ENCODE measurements around the gene TYW1B.
"Not testable (repeated sequence)": the region's sequence is repeated elsewhere in the genome, so short reads cannot be mapped to it uniquely, and the experiment has no call there.

Gene TYW1B

DNA sequence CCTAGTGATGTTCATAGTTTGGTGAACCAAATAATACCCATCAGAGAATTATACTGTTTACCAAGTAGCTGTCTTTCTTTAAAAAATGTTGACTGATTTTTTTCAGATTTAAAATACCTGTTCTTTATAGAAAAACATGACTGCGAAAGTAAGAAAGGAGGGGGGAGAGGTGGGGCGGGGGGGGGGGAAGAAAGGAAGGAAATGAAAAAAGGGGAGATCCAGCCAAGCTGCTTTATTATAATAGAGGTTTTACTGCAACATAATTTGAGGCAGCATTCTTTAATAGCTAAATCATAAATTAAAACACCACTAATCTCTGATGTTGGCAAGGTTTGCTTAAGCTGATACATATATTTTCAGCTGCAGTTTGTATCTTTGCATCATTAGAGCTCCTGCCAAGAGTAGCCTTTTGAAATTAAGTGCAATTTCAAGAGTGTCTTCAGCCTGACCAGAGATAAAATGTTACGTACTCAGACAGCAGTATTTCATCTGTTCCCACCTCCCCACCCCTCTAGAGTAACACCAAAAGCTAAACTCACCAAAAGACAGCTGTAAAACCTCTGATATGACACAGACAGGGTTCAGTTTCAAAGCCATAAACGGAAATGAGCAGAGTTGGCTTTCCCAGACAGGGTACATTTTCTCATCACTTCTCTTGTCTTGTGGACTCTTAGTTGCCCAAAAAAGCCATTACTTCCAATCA lies 202.1 kb downstream of the TYW1B start:
- not testable (repeated sequence) for DNase-seq (ENCODE audit: low spot score)

DNA sequence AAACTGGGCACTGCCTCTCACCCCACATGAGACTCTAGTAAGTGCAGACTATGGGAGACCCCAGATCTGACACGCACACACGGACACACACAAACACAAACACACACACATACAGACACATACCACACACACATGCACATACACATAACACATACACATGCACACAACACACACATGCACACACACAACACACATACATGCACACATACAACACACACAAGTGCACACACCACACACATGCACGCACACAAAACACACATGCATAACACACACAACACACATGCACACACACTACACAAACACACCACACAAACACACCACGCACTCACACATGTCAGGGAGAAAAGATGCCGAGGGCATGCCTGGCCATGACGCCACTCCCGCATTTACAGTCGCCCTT lies 205.5 kb downstream of the TYW1B start:
- DNase-seq (ENCODE audit: low spot score) = no peak

DNA sequence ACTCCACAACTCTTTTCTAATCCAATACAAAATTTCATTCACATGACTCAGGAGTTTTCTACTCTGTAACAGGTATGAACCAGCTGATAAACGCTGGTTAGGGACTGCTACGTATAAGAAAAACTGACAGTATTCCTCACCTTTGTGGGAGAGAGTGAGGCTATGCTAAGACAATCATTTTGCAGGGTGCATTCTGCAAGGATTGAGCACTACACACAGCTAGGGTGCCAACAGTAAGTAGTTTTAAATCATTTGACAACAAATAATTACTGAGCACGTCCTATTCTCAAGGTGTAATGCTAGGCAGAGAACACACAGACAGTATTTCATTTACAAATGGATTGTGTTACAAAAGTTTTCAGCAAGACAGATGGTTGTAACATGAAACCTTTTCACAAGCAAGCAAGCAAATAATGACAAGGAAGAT lies 206.2 kb downstream of the TYW1B start:
- not testable (repeated sequence) for DNase-seq (ENCODE audit: low spot score)

DNA sequence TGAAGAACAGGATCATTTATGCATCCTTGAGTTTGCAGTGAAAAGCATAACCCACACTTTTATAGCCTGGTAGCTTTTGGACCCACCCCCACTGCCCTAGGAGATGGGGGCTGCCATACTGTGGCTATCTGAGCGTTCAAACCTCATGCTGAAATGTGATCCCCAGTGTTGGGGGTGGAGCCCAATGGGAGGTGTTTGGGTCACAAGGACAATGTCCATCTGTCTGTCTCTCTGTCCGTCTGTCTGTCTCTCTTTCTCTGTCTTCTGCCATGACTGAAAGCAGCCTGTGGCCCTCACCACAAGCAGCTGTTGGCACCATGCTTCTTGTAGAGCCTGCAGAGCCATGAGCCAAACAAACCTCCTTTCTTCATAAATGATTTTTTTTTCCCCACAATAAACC lies 207.1 kb downstream of the TYW1B start:
- not testable (repeated sequence) for DNase-seq (ENCODE audit: low spot score)

DNA sequence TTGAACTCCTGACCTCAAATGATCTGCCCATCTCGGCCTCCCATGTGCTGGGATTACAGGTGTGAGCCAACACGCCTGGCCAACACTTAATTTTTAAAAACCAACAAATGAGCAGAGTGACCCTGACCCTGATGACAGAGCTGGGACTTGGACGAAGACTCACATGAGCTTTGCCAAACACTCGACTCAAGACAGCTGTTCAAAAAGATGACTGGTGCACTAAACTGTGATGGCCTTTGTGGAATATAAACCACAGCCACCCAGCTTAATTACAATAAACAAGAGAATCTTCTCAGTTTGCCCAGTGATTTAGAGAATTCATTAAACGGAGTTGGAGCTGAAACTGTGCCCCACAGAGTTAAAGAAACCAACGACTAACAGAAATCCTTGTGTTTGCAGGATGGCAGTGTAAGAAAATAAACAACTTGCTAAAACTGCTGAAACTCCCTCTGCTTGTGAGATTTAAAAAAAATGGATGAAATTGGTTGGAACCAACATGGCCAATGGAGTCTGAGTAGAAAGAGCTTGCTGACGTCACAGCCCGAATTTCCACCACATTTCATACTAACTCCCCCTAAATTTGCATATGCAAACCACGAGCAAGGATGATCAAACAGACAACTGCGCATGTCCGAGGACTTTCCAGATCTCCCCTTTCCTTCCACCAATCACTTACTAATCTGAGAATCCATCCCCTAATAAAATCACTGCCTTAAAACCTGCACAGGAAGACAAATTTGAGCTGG lies 209.4 kb downstream of the TYW1B start:
- not testable (repeated sequence) for DNase-seq (ENCODE audit: low spot score)

DNA sequence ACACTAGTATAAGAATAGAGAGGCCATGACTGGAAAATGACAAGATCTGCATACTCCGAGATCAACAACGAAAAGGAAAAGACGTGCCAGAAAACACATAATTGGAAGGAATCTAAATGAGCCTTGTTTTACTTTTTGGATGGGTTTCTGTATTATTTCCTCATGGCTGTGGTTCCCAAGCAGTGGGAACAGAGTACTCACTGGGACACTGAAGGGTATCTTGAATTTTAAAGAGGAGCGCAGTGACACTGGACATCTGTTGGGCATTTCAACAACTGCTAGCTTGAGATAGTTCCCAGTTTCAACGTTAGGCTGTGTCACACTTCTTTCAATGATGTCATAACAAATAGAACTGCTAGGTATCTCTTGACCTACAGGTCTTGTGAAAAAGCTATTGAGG lies 218.2 kb downstream of the TYW1B start:
- DNase-seq (ENCODE audit: low spot score) = not testable (repeated sequence)

DNA sequence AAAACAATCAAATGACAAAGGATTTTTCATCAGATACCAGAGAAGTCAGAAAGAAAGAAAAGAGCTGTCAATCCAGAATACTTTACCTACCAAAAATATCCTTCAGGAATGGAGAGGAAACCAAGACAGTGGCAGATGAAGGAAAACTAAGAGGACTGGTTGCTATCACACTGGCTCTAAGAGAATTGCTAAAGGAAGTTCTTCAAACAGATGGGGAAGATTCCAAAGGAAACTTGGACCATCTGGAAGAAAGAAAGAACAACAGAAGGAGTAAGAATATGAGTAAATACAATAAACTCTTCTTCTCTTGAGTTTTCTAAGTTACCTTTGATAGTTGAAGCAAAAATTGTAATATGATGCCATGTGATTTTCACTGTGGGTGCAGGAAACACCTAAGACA lies 220.0 kb downstream of the TYW1B start:
- DNase-seq (ENCODE audit: low spot score) = not testable (repeated sequence)

DNA sequence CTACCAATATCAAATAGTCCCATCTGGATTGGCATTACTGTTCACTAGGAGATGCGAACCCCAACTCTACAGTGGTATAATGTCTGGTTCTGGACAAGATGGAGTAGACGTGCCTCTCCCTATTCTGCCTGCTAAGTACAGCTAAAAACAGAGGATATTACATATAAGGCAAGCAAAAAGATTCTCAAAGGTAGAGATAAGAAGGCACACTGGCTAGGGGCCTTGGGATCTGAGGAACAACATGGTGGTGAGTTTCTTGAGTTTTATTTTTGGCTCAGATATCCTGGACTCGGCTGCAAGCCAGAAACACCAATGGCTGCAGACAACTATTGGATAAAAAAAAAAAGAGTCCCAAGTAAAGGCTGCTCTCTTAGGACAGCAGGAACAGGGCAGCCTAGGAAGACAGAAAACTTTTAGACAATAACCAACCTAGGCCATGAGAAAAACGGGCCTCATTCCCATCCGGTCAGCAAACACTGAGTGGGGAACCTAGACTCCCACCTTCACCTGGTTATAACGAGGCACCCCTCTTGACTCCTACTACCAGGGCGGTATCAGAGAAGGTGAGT lies 222.1 kb downstream of the TYW1B start:
- DNase-seq (ENCODE audit: low spot score) = not testable (repeated sequence)

DNA sequence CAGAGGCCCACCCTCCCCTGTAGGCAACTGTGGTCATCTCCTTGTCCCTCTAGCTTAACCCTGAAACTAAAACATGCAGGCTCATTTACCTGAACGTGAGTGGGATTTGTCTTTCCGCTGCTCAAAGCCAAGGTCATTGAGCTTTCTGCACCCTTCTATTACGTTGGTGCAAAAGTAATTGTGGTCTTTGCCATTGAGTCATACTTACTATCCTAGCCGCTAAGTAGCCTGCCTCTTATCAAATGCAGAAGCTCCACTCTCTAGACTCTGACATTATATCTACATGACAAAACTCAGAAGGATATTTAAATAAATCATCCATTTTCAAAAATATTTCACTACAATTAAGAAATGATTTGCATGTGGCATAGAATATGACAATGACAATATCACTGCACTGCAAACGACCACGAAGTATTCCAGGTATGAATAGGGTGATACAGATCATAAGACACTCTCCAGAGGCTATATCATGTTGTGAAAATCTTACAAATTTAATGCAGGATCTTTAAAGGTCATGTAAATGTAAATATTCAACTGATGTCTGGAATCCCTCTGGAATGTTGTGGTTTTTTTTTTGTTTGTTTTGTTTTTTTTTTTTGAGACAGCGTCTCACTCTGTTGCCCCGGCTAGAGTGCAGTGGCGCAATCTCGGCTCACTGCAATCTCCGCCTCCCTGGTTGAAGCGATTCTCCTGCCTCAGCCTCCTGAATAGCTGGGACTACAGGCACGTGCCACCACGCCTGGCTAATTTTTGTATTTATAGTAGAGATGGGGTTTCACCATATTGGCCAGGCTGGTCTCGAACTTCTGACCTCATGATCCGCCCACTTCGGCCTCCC lies 223.0 kb downstream of the TYW1B start:
- DNase-seq (ENCODE audit: low spot score) = not testable (repeated sequence)

DNA sequence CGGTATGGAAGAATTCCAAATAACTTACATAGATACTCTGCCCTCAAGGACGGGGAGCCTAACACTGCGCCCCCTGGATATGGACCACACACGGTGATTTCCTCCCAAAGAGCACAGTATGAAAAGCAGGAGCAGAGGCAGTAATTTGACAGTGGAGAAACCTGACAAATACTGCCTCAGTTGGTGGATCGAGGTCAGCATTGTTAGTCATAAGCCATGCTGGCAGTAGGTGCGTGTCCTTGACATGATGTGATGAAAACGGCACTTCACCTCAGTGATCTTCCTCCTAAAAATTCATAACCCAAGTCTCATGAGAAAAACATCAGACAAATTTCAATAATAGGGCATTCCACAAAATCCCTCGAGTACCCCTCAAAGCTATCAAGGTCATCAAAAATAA lies 224.5 kb downstream of the TYW1B start:
- not testable (repeated sequence) for DNase-seq (ENCODE audit: low spot score)

DNA sequence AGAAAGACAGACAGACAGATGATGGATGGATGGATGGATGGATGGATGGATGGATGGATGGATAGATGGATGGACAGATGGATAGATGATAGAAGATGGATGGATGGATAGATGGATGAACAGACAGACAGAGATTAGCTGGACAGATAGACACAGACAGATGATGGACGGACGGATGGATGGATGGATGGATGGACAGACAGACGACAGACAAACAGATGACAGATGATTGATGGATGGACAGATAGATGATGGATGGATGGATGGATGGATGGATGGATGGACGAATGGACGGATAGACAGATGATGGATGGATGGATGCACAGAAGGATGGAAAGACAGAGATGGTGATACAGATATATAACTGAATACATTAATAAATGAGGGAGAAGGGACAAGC lies 224.9 kb downstream of the TYW1B start:
- no peak for DNase-seq (ENCODE audit: low spot score)

DNA sequence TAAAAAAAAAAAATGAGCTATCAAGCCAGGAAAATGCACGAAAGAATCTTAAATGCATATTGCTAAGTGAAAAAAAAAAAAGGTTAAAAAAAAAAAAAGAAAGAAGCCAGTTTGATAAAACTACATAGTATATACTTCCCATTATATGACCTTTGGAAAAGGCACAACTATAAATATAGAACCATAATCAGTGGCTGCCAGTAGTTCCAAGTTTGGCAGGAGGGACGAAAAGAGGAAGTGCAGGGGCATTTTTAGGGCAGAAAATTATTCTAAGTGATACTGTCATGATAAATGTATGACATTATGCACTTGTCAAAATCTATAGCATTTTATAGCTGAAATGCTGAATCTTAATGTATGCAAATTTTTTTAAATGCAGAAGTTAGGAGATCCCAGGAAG lies 226.3 kb downstream of the TYW1B start:
- not testable (repeated sequence) for DNase-seq (ENCODE audit: low spot score)

DNA sequence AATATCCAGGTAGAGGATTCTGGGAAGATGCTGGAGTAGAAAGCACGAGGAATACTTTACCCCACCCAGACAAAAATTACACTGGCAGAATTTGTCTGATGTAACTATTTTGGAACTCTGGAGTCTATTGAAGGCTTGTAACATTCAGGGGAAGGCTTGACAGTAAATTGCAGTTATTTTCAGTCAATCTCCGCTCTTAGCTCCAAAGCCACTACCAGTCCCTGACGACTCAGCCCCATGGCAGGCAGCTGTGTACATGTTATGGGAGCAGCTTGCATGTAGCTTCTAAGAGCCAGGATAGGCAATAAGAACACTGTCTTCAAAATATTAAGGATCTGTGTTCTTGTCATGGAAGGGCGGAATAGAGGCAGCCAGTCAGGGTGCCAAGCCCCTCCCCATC lies 238.0 kb downstream of the TYW1B start:
- DNase-seq (ENCODE audit: low spot score) = not testable (repeated sequence)

DNA sequence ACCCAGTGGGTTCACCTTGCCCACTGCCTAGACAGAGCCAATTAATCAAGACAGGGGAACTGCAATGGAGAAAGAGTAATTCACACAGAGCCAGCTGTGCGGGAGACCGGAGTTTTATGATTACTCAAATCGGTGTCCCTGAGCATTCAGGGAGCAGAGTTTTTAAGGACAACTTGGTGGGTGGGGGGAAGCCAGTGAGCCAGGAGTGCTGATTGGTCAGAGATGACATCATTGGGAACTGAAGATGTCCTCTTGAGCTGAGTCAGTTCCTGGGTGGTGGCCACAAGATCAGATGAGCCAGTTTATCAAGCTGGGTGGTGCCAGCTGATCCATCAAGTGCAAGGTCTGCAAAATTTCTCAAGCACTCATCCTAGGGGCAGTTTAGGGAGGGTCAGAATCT lies 240.7 kb downstream of the TYW1B start:
- not testable (repeated sequence) for DNase-seq (ENCODE audit: low spot score)

DNA sequence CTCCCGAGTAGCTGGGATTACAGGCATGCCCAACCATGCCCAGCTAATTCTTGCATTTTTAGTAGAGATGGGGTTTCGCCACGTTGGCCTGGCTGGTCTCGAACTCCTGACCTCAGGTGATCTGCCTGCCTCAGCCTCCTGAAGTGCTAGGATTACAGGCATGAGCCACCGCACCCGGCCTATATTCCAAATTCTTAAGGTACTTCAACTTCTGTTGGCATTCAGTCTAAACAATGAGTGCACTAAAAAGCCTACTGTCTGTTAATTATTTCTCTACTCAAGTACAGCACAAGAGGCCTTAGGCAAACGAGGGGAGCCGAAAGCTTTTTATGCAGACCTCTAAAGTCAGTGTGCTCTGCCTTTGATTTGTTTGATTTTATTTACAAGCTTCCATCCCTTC lies 243.4 kb downstream of the TYW1B start:
- DNase-seq (ENCODE audit: low spot score) = not testable (repeated sequence)

DNA sequence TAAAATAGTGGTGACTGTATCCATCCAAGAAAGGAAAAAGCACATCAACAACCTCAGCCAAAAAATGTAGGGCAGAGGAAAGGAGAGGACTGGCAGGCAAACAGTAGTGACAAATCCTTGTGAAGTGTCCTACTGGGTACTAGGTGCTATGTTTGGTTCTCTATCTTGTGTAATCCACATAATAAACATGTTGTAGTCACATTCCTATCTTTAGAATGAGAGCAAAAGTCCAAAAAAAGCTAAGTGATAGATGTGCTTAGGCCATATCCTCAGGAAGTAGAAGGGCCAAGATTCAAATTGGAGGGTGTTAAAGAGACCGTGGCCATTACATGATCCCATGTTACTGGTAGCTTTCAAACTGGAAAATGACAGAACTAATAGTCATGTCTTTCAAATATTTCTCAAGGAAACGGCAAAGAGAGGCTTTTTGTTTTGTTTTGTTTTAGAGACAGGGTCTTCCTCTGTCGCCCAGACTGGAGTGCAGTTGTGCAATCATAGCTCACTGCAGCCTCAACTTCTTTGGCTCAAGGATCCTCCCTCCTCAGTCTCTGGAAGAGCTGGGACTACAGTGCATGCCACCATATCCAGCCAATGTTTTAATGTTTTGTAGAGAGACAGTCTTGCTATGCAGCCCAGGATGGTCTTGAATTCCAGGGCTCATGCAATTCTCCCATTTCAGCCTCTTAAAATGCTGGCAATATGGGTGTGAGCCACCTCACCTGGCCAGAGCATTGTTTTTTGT lies 244.2 kb downstream of the TYW1B start:
- not testable (repeated sequence) for DNase-seq (ENCODE audit: low spot score)

DNA sequence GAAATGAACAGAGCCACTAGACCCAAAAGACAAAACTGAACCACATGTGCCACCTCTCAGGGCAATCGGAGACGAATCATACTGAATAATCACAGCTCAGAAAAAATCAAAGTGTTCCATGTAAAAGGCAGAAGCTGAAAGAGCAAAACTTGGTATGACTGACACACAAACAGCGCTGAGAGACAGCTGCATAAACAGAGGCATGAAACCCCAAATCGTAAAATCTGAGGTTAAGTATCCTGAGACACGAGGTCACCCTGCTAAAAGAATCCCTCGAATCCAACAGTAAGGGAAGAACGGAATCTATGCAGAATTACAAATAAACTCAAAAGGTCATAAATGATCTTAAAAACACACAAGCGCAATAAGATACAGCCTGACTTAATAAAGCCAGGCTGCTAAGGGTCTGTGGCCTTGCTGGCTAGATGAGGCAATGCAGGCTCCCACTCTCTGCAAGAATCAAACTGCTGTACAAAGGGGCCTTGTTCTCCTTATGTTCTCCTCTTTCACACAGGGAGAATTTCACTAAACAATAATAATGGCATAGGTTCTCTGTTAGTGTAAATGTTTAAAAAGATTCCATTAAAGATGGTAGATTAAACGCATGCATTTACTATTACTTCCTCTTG lies 247.7 kb downstream of the TYW1B start:
- DNase-seq (ENCODE audit: low spot score) = peak; percentile 5

DNA sequence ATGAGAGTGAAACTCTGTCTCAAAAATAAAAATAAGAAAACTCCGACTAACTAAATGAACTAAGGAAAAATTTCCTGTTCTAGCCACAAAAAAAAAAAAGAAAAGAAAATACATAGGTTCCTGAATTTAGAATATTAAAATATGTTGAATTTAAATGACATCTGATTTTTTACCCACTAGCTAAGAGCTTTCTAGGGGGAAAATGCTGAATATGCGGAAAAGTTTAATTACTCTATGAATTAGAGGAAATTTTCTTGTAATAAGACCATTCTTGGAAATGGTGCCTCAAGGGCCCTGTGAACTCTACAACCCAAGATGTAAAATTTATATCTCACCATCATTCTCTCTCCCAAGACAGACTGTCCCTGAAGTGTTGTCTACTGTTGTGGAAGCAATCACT lies 250.9 kb downstream of the TYW1B start:
- no peak for DNase-seq (ENCODE audit: low spot score)

DNA sequence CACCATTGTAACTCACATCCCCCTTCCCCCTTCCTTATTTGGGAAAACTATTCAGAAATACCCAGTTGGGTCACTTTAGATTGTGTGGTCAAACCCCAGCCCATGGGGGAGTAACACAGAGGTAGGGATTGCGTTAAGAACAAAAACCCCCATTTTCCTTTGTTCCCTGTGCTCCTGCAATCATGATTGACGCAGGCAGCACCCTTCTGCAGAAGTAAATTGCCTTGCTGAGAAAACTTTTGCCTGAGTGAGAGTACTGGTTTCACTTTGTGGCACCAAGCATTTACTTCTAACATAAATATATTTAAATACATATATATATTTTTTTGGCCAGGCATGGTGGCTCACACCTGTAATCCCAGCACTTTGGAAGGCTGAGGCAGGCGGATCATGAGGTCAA lies 266.0 kb downstream of the TYW1B start:
- DNase-seq (ENCODE audit: low spot score) = not testable (repeated sequence)

DNA sequence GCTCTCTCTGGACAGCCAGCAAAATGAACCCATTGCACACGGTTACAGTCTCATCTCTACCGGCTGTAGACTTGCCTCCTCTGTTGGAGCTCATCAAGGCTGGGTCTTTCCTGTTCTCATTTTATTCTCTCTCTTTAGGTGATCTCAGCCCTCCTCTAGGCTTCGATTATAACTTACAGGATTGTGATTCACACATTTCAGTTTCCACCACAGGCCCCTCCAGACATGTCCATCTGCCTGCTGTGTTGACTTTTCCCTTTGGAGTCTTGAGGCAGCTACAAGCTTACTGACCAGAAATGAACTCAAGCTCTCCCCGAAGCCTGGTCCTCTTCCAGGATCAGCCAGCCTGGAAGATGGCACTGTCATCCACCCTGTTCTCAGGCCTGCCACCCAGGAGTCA lies 268.5 kb downstream of the TYW1B start:
- DNase-seq (ENCODE audit: low spot score) = not testable (repeated sequence)

DNA sequence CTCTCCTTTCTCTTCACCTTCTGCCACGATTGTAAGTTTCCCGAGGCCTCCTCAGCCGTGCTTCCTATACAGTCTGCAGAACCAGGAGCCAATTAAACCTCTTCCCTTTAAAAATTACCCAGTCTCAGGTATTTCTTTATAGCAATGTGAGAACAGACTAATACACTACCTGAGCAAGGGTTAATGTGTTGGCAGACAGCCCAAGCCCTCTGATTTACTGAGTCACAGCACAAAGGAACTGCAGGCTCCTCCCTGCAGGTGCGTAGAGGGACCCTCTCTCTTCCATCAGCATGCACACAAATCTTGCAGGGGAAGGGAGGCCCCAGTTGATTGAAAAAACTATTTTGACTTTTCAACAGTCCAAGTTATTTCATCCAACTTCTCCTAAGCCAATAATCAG lies 271.3 kb downstream of the TYW1B start:
- not testable (repeated sequence) for DNase-seq (ENCODE audit: low spot score)

All from COLO829 (cell line).